Measurements from ENCODE around the gene PPARD.

PPARD gene

DNA sequence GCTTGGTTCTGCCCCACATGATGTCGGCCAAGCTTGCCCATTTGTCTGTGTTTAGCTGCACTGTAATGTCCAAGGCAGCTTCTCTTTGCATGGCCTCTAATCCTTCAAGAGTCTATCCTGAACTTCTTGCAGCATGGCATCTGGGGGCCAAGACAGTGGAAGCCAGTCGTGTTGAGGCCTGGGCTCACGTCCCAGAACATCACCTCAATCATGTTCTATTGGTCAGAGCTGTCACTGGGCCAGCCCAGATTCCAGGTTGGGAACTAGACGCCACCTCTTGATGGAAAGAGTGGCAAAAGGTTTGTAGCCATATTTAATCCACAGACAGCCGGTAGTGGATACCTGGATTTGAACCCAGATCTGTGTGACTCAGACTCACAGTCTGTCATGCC lies 25.3 kb downstream of the PPARD start:
- peaks cover 11% of the 10 kb centered on the region for H3K4me1 ChIP-seq (ENCODE audit: low read depth, poor library complexity, severe bottlenecking)
- no peak overlapping the region for H3K4me2 ChIP-seq
- no peaks in the 10 kb centered on the region for H3K36me3 ChIP-seq (ENCODE audit: insufficient read depth)
- no peak overlapping the region for H3K9ac ChIP-seq
- no peaks in the 10 kb centered on the region for H3K27me3 ChIP-seq (ENCODE audit: insufficient read depth, low read depth)
- no peaks in the 10 kb centered on the region for H3K79me2 ChIP-seq (ENCODE audit: insufficient read depth, low read depth)
- no peak overlapping the region for H2AFZ ChIP-seq (ENCODE audit: low read depth)
- H4K20me1 ChIP-seq (ENCODE audit: insufficient read depth): no peaks in the 10 kb centered on the region
- TF ChIP-seq, protein P1, sequence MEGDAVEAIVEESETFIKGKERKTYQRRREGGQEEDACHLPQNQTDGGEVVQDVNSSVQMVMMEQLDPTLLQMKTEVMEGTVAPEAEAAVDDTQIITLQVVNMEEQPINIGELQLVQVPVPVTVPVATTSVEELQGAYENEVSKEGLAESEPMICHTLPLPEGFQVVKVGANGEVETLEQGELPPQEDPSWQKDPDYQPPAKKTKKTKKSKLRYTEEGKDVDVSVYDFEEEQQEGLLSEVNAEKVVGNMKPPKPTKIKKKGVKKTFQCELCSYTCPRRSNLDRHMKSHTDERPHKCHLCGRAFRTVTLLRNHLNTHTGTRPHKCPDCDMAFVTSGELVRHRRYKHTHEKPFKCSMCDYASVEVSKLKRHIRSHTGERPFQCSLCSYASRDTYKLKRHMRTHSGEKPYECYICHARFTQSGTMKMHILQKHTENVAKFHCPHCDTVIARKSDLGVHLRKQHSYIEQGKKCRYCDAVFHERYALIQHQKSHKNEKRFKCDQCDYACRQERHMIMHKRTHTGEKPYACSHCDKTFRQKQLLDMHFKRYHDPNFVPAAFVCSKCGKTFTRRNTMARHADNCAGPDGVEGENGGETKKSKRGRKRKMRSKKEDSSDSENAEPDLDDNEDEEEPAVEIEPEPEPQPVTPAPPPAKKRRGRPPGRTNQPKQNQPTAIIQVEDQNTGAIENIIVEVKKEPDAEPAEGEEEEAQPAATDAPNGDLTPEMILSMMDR (conservative IDR thresholded peaks at IDR 0.05; ENCODE audit: low read depth, low read length): no peak
- no peak overlapping the region for H3K4me3 ChIP-seq (IDR thresholded peaks at IDR 0.05; ENCODE audit: insufficient read depth, low read depth, low read length)
- H3K27ac ChIP-seq: no peak overlapping the region

DNA sequence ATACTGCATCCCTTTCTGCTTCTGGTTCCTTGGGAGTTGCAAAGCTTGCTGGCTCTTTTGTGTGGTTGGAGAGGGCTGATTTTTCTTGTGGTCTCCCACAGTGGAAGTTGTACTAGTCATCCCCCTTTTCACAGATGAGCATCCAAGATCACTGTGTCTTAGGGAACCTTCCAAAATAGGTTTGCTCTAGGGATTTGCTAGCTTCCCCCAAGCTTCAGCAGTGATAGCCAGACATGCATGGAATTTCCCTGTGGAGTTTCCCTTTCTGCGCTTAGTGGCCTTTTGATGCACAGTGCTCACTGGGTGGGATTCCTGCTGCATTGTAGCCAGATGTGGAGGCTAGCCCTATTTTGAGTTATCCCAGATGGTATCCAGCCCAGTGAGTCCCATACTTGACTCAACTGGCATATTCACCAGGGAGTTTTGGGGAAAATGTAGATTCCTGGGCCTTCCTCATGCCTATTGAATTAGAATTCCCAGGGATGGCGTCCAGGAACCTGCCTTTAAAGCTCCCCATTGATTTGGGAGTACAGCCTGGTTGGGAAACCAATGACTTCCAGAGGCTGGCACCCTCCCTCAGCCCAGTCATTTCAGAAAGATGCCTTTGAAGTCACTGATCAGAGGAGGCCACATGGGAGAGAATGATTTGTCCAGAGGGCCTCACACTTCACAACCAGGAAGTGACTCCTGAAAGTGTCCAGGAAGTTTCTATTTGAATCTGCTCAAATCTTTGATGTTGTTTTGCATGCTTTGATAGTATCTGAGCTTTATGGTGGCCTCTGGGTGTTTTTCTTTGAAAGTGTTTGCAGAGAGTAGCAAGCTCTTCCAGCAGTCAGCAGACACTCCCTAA lies 25.9 kb downstream of the PPARD start:
- no peaks in the 10 kb centered on the region for H3K79me2 ChIP-seq (ENCODE audit: insufficient read depth, low read depth)
- H3K27me3 ChIP-seq (ENCODE audit: insufficient read depth, low read depth): no peaks in the 10 kb centered on the region
- H3K4me3 ChIP-seq (IDR thresholded peaks at IDR 0.05; ENCODE audit: insufficient read depth, low read depth, low read length): no peak overlapping the region
- no peak overlapping the region for H2AFZ ChIP-seq (ENCODE audit: low read depth)
- H3K27ac ChIP-seq: no peak overlapping the region
- no peak overlapping the region for H3K9ac ChIP-seq
- no peaks in the 10 kb centered on the region for H3K36me3 ChIP-seq (ENCODE audit: insufficient read depth)
- peaks cover 11% of the 10 kb centered on the region for H3K4me1 ChIP-seq (ENCODE audit: low read depth, poor library complexity, severe bottlenecking)
- no peaks in the 10 kb centered on the region for H4K20me1 ChIP-seq (ENCODE audit: insufficient read depth)
- no peak overlapping the region for H3K4me2 ChIP-seq
- TF ChIP-seq, protein P1 (conservative IDR thresholded peaks at IDR 0.05; ENCODE audit: low read depth, low read length): no peak

DNA sequence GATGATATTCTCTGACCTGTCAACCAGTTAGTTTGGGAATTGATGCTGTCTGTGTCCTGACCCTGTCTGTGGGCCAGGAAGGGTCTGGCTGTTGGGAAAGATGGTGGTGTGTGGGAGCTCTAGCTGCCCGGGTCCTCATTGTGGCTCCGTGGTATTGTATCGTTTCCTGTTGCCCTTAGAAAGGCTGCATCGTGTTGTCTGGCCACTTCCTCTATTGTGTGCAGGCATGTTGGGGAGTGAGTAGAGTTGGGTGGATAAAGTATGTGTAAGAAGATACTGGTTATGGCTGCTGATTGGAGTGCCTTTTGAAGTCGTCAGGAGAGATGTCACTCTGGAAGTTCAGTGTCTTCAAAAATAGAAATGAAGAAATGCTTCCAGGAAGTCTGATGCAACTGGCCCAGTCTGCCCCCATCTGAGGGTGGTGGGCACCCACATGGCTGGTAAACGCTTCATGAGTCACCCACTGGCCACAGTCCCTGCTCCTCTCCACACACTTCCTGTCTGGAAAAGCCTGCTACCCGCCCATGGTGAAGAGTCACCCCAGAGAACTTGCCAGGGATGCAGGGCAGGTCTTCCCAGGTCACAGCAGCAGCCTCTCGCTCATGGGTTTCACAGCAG lies 27.9 kb downstream of the PPARD start:
- Histone ChIP-seq H3K4me3 (IDR thresholded peaks at IDR 0.05; ENCODE audit: insufficient read depth, low read depth, low read length) (no peak overlapping the region), H3K4me2 (no peak overlapping the region), H2AFZ (ENCODE audit: low read depth) (no peak overlapping the region), H3K36me3 (ENCODE audit: insufficient read depth) (no peaks in the 10 kb centered on the region), H3K27me3 (ENCODE audit: insufficient read depth, low read depth) (no peaks in the 10 kb centered on the region), H3K4me1 (ENCODE audit: low read depth, poor library complexity, severe bottlenecking) (peaks cover 11% of the 10 kb centered on the region), H4K20me1 (ENCODE audit: insufficient read depth) (no peaks in the 10 kb centered on the region), H3K27ac (no peak overlapping the region), H3K9ac (no peak overlapping the region), H3K79me2 (ENCODE audit: insufficient read depth, low read depth) (no peaks in the 10 kb centered on the region)
- TF ChIP-seq, protein P1 (conservative IDR thresholded peaks at IDR 0.05; ENCODE audit: low read depth, low read length): no peak

DNA sequence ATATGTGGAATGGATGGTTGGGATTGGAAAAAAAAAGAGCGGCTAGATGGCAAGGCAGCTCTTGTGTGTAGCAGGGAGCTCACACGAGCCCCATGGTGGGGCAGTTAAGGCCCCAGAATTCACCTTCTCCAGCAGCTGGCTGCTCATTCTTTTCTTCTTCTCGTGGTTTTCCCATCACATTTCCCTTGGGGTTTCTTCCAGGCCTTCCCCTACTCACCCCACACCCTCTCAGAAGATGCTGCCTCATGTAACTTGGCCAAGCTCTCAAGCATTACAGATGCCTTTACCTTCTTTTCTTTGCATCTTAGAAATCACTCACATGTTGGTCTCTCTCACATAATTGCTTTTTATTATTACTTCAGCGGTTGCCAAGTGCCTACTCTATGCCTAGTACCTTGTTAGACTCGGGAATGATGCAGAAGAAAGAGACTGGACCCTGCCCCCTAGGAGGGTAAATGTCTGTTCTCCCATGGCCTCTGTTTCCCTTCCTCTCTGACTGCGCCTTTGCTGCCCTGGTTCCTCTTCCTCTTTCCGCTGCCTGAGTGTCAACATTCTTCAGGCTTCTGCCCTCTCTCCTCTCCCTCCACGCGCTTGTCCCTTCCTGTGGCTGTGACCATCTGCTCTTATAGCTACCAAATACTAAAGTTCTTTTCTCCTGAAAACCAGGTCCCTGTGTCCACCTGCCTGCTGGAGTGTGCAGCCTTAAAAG lies 28.6 kb downstream of the PPARD start:
- Histone ChIP-seq H4K20me1 (ENCODE audit: insufficient read depth) (no peaks in the 10 kb centered on the region), H3K27me3 (ENCODE audit: insufficient read depth, low read depth) (no peaks in the 10 kb centered on the region), H3K9ac (no peak overlapping the region), H3K27ac (no peak overlapping the region), H2AFZ (ENCODE audit: low read depth) (no peak overlapping the region), H3K36me3 (ENCODE audit: insufficient read depth) (no peaks in the 10 kb centered on the region), H3K4me2 (no peak overlapping the region), H3K4me3 (IDR thresholded peaks at IDR 0.05; ENCODE audit: insufficient read depth, low read depth, low read length) (no peak overlapping the region), H3K79me2 (ENCODE audit: insufficient read depth, low read depth) (no peaks in the 10 kb centered on the region), H3K4me1 (ENCODE audit: low read depth, poor library complexity, severe bottlenecking) (peaks cover 11% of the 10 kb centered on the region)
- TF ChIP-seq, protein P1 (conservative IDR thresholded peaks at IDR 0.05; ENCODE audit: low read depth, low read length): no peak

Data from KMS-11 (cell line).